GM15510 (cell line): ENCODE measurements around the gene PCDHB12.

ENCODE experiments used
- POLR2A ChIP-seq: IDR thresholded peaks from 3 replicates; pipeline ENCODE4 v1.6.1; 2011; ENCODE audit warnings: borderline replicate concordance; ENCODE audit not compliant: insufficient read length; ENCODE audit errors: extremely low read depth

PCDHB12 gene

DNA sequence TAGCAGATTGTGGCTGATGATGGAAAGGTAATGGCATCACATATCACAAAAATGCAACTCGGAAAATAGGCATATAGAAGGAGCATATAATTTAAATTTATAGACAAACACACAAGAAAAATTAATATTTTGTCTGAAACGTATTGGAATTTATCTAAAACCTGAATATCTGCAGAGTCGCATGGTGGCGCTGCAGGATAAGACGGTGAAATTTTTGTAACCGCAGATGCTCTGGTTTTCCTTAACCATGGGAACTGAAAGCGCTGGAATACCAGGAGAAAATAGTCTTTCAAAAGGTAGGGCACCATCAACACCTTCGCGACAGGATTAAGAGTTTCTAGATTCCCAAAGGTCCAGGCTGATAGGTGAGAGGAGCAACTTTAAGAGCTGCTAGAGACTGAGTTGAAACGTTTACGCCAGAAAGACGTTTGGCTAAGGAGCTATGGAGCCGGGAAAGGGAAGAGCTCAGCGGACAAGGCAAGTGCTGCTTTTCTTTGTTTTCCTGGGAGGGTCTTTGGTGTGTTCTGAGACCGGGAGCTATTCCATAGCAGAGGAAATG lies 25.7 kb downstream of the PCDHB12 start:
- TF ChIP-seq POLR2A: no peak

GRCh38 chr5:141236516-141237313 lies 28.2 kb downstream of the PCDHB12 start:
- no peak for TF ChIP-seq POLR2A

GRCh38 chr5:141241496-141241895 lies 33.0 kb downstream of the PCDHB12 start:
- TF ChIP-seq POLR2A: no peak

DNA sequence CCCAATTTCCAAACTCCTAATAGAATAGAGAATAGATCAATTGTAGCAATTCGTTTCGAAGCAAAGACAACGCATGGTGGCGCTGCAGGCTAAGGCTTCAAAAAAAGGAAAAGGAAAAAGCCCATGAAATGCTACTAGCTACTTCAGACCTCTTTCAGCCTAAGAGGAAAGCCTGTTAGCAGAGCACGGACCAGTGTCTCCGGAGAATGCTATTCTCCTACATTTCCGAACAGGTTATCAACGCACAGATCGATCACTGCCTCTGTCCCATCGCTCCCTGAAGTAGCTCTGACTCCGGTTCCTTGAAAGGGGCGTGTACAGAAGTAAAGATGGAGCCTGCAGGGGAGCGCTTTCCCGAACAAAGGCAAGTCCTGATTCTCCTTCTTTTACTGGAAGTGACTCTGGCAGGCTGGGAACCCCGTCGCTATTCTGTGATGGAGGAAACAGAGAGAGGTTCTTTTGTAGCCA lies 36.8 kb downstream of the PCDHB12 start, which contains the start of gene PCDHB15:
Gene PCDHB15 (plus strand): TSS at position 146 of the 468 bp plus-strand sequence. CDS start 184 bp downstream, at position 330.
- TF ChIP-seq POLR2A: no peak

GRCh38 chr5:141250576-141250975 lies 42.1 kb downstream of the PCDHB12 start:
- TF ChIP-seq POLR2A: no peak

DNA sequence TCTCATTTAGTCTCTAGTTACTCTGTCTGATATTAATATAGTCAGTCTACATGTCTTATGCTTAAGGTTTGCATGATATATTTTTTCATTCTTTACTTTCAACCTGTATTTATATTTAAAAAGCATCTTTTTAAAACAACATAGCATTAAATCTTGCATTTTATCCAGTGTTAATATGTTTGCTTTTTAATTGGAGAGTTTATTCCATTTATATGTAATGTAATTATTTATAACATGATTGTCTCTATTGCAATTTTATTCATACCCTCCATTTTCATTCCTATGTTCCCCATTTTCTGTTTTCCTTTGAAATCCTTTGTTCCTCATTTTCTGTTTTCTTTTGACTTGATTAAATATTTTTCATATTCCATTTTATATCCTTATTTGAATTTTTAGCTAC lies 49.9 kb downstream of the PCDHB12 start:
- no peak for TF ChIP-seq POLR2A

- no peak for TF ChIP-seq POLR2A
Observed at GRCh38 chr5:141258948-141259347, 50.4 kb downstream of the PCDHB12 start.

DNA sequence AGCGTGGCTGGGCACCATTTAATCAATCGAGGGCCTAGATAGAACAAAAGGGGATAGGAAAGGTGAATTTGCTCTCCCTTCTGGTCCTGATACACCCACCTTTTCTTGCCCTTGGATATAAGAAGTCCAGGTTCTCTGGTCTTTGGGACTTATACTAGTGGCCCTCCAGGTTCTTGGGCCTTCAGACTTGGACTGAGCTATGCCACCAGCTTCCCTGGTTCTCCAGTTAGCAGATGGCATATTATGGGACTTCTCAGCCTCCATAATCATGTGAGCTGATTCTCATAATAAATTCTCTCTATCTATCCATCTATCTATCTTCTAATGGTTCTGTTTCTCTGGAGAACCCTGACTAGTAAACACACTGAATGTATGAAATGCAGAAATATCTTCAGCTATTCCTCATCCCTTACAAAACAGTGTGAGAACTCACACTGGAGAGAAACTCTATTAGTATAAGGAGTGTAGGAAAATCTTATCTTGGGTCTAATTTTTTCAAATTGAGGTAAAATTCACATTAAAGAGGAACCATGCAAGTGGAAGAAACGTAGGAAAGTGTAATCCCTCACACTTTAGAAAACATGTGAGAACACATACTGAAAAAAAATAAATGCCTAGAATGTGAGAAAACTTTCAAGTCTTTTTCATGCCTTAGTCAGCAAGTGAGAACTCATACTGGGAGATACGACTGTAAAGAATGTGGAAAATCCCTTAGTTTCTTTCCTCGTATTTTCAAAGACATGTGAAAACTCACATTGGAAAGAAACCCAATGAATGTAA lies 52.1 kb downstream of the PCDHB12 start:
- TF ChIP-seq POLR2A: no peak

GRCh38 chr5:141261238-141261546 lies 52.7 kb downstream of the PCDHB12 start:
- no peak for TF ChIP-seq POLR2A
